HG02763 (cell line): ENCODE results near the gene CIB2.

Experiments used
- ATAC-seq: cut with Tn5 transposase; IDR thresholded peaks from one replicate; pipeline ENCODE4 v1.9.1; 2021; ENCODE audit warnings: mild to moderate bottlenecking, moderate library complexity; ENCODE audit not compliant: unreplicated experiment

Gene CIB2

DNA sequence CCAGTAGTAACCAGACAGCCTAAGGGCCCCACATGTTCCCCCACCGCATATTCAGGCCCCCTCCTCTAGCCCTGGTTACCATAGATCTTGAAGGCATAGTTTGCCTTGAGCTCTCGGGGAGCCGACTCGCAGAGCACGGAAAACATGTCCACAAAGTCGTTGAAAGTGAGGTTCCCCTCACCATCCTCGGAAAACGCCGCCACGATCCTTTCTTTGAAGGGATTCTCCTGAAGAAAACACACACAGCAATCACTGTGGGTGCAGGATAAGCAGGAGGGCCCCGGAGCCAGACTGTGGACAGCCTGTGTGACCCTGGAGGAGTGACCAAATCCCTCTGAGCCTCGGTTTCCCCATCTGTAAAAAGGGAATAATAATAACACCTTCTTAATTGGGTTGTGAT is 22.1 kb downstream of the CIB2 start:
- no peak for ATAC-seq

DNA sequence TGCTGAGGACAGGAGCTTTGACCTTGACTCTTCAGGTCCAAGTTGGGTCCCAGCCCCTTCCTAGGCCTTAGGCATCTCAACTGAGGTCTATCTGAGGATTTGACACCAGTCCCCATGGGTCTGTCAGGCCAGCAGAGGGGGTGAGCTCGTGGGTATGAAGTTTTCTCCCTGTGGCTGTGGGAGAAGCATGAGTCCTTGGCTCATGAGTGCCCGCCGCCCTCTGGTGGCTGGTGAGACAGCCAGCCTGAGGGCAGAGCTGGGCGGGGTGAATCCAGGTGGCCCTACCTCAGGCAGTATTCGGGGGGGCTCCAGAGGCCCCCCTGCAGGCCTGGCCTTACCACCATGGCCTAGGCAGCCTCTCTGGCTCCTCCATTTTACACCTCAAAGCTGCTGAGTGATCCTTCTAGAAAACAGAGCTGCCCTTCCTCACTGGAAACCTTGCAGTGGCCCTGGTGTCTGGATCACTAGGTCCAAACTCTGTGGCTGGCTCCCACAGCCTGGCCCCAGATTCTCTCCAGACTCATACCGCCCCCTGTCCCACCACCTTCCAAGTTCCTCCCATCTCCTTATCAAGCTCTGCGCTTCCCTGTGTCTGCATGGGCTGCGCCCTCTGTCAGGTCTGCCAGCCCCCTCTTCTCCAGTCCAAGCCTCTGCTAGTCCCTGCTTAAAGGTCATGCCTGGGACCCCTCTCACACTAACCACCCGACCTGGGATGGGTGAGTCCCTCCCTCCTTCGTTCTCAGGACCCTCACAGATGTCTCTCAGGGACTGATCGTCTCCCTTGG is 22.8 kb downstream of the CIB2 start:
- peak; percentile 50 for ATAC-seq

DNA sequence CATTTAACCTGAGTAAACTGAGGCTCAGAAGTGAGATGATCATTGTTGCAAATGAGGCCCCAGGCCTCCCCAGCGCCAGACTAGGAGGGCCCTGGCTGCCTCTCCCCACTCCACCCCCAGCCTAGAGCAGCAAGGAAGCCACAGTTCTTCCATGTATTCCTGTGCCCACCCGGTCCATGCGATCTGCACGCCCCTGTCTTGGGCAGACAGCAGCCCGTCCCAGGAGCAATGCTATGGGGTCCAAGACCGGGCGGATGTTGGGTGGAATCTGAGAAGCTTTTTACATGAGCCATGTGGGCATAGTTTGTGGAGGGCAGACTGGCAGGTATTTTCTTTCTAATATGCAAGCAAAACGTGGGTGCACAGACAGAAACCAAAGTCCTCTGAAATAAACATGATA is 23.8 kb downstream of the CIB2 start:
- no peak for ATAC-seq

DNA sequence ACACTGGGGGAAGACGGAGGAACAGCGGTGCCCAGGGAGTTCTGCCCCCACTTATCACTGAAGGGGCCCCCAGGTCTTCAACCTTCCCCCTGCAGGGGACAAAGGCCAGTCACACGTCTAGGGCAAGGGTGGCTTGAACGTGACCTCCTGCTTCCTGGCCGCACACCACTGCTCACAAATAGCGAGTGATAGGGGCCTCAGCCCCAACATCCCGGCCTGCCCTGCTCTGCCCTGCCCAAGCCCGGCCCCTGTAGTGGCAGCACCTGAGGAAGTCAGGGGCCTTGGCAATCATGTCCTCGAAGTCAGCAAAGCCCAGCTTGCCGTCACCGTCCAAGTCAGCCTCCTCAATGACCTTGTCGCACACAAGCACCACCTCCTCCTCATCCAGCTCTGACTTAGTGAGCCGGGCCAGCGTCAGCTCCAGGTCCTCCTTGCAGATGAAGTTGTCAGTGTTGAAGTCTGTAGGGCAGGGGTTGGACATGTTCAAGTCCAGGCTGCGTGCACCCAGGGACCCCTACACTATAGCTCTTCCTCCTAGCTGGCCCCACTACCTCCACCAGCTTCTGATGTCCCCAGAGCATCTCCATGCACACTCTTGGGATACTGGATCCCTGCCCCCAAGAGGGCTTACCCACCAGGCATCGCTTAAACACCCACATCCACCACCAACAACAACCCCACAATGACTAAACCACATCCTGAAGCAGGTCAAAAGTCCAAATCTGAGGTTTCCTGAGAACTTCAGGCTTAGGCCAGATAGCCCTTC is 25.6 kb downstream of the CIB2 start:
- ATAC-seq = no peak

DNA sequence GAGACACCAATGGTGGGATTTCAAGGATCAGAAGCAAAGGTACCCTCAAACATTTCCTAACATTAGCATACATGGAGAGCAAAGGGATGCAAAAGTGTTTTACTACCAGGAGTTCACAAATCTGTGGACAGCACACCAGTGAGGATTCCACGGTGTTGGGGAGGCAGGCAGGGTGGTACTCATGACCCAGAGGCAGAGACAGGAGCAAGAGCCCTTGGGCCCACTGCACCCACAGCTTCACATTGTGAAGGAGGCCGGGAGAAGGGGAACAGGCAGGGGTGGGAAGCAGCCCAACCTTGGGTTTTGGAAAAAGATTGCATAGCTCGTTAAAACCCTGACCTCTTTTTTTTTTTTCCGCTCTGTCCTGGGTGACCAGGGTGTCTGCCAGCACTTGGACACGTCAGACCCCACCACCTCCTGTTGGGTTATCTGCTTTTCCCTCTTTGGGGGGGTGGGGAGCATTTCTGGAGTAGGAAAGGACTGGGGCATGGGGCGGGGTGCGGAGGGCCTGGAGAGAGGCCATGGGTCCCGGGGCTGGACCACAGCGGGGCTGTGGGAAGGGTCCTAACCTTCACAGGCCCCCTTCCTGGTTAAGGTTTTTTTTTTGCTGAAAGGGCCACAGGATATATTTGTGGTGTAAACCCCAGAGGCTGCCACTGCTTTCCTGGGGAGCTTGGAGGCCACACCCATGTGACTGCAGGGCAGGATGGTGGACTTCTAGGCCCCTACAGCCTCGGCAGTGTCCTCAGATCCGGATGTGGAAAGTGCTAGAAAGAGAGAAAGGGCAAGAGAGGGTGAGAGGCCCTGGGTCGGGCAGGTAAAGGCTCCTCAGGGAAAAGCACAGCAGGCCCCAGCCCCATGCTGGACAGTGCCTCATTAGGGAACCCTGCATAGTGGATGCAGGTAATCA is 26.4 kb downstream of the CIB2 start:
- ATAC-seq = no peak

DNA sequence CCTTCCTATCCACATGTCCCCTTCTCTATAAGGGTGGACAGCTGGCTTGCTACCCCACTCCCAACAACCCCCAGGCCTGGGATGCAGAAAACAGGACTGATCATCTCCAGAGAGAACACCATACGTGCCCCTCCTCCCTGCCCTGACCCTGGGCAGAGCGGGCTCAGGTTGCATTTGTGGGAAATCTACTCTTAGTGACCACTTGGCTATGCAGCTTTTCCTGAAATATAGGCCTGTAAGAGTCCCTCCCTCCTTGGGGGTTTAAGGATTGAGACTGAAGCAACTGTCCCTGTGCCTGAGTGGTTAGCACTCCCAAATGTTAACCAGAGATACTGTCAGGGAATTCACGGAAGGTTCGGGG is 27.1 kb downstream of the CIB2 start:
- ATAC-seq = no peak

DNA sequence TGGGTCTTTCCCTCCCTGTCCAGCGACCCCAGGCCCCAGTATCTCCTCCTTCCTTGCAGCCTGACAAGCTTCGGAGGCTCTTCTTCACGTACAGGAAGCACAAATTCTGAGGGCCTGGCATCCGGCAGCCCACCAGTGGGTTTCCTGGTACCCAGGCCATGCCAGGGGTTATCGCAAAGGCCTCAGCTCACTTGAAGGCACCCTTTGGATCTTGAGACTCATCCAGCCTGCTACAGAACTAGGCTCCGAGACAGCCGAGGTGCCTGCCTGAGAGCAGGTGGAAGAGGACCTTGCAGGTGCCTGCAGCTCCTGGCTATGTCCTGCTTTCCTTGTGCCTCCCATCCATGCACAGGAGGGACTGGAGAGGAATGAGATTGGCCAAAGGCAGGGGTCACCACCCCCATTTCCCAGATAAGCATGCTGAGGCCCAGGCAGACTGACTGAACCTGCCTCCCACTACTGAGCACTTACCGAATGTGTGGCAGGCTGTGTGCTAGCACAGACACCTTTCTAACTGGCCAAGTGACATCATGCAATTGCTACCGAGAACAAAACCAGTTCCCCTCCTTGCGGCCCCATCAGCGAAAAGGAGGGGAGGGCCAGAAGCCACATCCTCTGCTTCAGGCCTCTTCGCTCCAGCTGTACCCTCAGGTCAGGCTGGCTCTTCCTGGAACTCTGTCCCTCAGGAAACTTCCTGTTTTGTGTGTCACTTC is 27.7 kb downstream of the CIB2 start:
- ATAC-seq = peak; percentile 56

DNA sequence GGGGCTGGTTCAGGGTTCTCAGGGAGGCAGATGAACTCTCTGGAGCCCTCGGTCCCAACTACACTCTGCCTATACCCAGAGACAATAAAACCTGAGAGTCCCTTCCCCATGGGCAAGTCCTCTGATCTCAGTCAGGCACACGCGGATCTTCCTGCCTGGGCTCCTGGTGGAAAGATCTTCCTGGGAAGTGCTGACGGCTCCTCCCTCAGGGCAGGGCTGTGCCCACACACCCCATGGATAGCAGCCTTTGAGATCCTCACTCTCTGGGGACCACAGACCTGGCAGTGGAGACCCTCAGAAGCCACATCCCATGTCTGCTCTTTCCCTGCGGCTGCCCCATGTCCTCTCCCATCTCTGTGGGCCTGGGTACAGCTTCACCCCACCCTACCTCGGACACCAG is 28.5 kb downstream of the CIB2 start:
- ATAC-seq = no peak

DNA sequence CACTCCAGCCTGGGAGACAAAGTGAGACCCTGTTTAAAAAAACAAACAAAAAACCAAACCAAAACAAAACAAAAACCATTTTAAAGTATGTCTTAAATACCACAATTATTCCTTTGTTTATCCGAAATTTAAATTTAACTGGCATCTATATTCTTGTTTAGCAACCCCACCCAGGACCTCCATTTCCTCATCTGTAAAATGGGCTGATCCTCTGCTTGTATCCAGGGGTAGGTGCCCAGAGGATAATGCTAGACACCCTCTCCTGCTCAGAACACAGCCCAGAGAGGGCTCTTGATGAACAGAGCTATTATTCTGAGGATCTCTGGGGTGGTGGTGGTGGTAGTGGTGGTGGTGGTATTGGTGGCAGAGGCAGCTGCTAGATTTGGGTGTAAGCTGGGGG is 29.0 kb downstream of the CIB2 start:
- no peak for ATAC-seq

DNA sequence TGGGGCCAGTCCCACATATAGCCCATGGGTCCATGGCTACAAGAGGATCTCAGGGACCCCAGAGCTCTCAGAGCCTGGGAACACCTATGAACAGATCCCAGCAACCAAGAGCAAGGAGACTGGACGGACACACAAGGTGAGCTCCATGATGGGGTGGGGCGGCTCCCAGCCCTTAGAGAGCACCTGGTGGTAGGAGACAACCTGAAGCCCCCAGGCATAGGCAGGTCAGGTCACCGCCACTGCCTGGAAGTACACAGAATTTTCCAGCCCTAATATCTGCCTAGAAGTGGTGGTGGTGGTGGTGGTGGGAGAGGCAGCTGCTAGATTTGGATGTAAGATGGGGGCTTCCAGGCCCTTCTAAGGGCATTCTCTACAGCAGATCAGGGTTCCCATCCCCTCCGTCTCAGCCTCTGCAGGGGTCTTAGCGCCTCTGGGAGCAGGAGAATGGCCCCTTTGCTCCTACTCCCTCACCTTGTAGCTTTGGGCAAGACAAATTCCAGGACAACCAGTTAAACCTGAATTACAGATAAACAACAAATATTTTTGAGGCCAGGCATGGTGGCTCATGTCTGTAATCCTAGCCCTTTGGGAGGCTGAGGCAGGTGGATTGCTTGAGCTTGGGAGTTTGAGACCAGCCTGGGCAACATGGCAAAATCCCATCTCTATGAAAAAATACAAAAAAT is 29.7 kb downstream of the CIB2 start:
- ATAC-seq = no peak

DNA sequence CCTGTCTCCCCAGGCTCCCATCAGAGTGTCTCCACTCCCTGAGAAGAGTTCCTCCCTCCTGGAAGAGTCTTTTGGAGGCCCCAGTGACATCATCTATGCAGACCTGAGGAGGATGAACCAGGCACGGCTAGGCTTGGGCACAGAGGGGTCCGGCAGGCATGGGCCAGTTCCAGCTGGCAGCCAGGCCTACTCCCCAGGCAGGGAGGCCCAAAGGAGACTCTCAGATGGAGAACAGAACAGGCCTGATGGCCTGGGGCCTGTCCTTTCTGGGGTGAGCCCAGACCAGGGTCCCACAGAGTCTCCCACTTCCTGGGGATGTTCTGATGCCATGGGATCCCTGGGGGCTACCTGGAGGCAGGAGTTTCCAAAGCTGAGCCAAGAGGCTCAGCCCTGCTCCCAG is 30.4 kb downstream of the CIB2 start:
- no peak for ATAC-seq

DNA sequence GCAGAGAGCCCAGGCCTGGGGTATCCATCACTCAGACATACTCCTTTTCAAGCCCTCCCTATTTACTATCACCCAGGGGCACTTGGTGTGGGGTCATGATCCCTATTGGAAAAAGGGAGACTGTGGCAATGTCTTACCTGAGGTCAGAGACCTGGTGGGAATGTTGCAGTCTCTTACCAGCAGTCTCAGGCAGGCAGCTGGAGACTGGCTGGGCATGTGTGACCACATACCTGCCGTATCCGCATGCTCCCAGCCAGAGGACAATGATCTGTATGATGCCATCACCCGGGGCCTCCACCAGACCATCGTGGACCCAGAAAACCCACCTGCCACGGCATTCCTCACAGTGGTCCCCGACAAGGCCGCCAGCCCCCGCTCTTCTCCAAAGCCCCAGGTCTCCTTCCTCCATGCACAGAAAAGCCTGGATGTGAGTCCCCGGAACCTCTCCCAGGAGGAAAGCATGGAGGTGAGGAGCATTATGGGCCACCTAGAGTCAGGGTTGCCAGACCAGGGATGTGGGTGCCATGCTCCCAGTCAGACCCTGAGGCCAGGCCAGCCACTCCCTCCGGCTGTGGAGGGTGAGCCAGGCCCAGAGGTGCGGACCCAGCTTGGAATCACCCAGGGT is 33.0 kb downstream of the CIB2 start:
- no peak for ATAC-seq

DNA sequence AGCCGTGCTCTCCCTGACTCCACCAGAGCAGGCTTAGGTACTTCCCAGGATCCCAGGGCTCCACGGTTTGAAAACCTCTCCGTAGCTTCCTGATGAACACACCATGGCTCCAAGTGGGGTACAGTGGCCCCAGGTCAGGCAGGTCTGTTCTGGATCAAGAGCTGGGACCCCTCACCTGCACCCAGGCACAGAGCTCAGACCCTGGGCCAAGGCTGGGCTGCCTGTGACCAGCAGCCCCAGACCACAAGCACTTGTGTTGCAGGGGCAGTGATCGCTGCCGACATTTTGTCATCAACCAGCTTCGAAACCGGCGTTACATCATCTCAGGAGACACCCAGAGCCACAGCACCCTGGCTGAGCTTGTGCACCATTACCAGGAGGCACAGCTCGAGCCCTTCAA is 33.6 kb downstream of the CIB2 start:
- ATAC-seq = no peak

DNA sequence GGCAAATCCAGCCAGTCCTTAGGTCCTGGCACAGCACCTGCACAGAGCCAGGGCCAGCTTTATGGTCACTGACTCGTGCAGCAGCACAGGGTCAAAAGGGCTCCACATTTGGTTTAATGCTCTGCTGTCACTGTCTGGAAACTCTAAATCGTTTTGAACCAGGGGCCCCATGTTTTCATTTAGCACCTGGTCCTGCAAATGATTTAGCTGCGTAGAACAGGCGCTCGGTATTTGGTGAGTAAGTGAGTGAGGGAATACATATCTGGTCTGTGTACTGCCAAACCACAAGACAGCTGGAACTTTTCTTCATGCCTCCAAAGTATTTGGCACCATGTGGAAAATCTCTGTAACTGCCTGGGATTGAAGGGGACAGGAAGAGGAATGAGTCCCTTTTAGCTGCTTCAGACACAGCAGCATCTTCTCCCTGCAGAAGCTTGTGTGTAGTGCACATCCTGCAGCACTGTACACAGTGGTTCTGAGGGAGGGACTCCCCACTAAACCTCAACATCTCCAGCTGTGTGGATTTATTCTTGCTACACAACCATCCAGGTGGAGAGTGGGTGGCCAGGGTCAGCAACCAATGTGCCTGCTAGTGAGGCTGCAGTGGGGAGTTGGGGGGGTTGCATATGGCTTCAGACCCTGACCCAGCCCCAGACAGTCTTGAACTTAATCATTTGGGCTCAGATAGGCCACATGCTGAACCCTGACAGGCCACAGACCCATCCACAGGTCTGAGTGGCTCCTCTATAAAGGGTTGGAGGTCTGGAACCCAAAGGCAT is 37.8 kb downstream of the CIB2 start:
- ATAC-seq = no peak

DNA sequence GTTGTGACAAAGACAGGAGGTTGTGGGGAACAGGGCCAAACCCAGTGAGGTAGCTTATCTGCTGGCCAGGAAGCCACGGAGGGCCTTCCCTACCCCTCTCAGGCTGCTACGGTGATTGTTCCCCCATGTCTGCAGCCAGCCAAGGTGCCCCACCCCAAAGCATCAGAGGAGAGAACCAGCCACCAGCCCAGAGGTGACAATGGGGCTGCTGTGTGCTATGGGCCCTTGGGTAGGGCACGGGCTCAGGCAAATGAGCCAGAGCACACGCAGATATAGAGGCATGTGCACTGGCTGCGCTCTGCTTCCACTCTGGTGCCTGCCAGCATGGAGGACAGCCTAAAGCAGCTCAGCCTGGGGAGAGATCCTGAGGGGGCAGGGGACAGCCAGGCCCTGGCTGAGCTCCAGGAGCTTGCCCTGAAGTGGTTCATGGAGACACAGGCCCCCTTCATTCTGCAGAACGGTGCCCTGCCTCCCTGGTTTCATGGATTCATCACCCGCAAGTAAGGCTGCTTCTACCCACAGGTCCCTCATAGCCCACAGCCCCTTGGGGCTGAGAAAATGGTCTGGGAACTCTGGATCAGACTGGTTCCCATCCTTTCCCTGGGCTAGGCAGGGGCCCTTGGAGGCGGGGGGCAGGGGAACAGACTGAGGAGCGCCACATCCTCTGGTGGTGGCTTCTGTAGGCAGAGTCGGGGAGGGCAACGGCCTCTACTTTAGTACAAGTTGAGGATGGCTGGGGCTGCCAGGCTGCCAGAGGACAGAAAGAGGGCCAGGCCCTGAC is 38.8 kb downstream of the CIB2 start, which contains the start of gene SH2D7:
Gene SH2D7, plus strand, starts transcription at position 301 of the 781 bp plus-strand sequence. Its CDS starts 24 bp downstream, at position 325.
- no peak for ATAC-seq

DNA sequence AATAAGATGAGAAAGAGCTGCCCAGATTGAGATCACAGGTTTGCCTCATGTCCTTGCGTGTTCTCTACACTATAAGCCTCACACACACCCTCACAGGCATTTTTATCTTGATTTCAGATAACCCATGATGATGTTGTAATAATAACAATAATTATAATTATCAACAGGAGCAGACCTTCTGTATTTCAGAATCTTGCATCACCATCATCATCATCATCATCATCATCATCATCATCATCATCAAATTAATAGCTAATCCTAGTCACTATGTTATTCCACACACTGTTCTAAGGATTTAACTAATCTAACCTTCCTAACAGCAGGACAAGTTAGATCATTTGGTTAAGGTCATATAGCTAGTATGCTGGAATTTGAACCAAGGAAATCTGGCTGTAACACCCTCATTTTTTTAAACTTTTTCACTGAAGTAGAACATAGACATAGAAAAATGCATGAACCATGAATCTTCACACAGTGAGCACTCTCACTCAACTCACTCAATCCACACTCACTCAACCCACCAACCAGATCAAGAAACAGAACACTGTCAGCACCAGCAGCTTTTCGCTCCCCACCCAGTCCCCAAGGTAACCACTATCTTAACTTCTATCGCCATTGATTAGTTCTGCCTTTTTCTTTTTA is 40.7 kb downstream of the CIB2 start:
- ATAC-seq = no peak

DNA sequence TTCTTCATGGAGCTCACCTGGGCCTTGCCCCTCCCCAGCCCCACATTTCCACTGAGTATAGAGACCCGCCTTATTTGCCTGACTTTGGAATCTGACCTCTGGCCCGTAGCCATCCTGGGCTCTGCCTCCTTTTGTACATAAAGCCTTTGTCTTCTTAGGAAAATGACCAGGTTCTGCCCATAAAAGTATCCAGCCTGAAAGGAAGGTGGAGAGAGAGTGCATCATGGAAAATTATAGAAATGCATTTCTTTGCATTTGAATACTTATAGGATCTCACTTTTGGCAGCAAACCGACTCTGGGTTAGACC is 42.5 kb downstream of the CIB2 start:
- no peak for ATAC-seq
